ENCODE measurements around the gene SCPEP1.

DNA sequence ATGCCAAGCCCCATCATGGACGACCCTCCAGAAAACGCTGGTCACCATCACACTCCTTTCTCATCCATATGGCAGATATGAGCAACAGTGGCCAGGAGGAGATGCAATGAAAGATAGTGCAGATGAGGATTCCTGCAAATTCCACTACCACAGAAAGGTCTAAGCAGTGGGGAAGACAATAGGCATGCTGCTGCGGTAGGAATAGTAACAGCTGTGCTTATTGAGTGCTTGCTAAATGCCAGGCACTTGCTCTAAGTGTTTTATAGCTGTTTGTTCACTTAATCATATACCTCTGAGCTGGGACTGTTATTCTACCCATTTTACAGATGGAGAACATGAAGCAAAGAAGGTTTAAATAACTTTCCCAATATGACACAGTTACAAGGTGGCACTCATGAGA, 60.6 kb downstream of the SCPEP1 start:
- no peak for TF ChIP-seq TAF1 (IDR thresholded peaks at IDR 0.05; ENCODE audit: low read depth)
- TF ChIP-seq, protein P1, sequence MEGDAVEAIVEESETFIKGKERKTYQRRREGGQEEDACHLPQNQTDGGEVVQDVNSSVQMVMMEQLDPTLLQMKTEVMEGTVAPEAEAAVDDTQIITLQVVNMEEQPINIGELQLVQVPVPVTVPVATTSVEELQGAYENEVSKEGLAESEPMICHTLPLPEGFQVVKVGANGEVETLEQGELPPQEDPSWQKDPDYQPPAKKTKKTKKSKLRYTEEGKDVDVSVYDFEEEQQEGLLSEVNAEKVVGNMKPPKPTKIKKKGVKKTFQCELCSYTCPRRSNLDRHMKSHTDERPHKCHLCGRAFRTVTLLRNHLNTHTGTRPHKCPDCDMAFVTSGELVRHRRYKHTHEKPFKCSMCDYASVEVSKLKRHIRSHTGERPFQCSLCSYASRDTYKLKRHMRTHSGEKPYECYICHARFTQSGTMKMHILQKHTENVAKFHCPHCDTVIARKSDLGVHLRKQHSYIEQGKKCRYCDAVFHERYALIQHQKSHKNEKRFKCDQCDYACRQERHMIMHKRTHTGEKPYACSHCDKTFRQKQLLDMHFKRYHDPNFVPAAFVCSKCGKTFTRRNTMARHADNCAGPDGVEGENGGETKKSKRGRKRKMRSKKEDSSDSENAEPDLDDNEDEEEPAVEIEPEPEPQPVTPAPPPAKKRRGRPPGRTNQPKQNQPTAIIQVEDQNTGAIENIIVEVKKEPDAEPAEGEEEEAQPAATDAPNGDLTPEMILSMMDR (IDR thresholded peaks at IDR 0.05; ENCODE audit: poor library complexity, severe bottlenecking), result no peak
